Endodermal cell (in vitro differentiated cells): ENCODE results near the gene MAGEC2. TPM values are rescaled to one million over a fixed set of nuclear protein-coding genes. Genes with fewer than 3 reads are reported as not detected.

Experiments used
- DNase-seq: peaks from one replicate; pipeline ENCODE4 v3.0.0-alpha.2; 2017
- H3K27ac ChIP-seq: 2 replicates; pipeline ENCODE4 v1.5.1; 2013; ENCODE audit warnings: mild to moderate bottlenecking, low read depth, low read length, moderate library complexity
- H3K27me3 ChIP-seq: 2 replicates; pipeline ENCODE4 v1.6.1; 2013; ENCODE audit warnings: mild to moderate bottlenecking, low read length, moderate library complexity; ENCODE audit not compliant: insufficient read depth, control insufficient read depth, poor library complexity, severe bottlenecking
- H3K36me3 ChIP-seq: 2 replicates; pipeline ENCODE4 v1.7.0; 2013; ENCODE audit warnings: mild to moderate bottlenecking, low read length, moderate library complexity; ENCODE audit not compliant: control insufficient read depth, insufficient read depth
- H3K4me1 ChIP-seq: one replicate; pipeline ENCODE4 v1.7.0; 2013; ENCODE audit warnings: low read length; ENCODE audit not compliant: control insufficient read depth, insufficient read depth
- H3K4me3 ChIP-seq: 2 replicates; pipeline ENCODE4 v1.5.1; 2013; ENCODE audit warnings: mild to moderate bottlenecking, low read length, moderate library complexity
- H3K9ac ChIP-seq: 2 replicates; pipeline ENCODE4 v1.6.1; 2013; ENCODE audit warnings: mild to moderate bottlenecking, low read length, moderate library complexity; ENCODE audit not compliant: poor library complexity, severe bottlenecking; ENCODE audit errors: extremely low read depth
- H3K9me3 ChIP-seq: 2 replicates; pipeline ENCODE4 v1.6.1; 2013; ENCODE audit warnings: mild to moderate bottlenecking, low read length, moderate library complexity; ENCODE audit not compliant: control insufficient read depth
- H3K27ac Mint-ChIP-seq: 2 replicates; pipeline ENCODE4 v1.8.0; 2020; ENCODE audit warnings: mixed read lengths
- H3K27me3 Mint-ChIP-seq: 2 replicates; pipeline ENCODE4 v1.8.0; 2021; ENCODE audit warnings: mild to moderate bottlenecking, mixed read lengths; ENCODE audit not compliant: insufficient read depth
- H3K36me3 Mint-ChIP-seq: 2 replicates; pipeline ENCODE4 v1.8.0; 2020; ENCODE audit warnings: low read depth, mixed read lengths
- H3K4me1 Mint-ChIP-seq: 2 replicates; pipeline ENCODE4 v1.8.0; 2020; ENCODE audit warnings: mixed read lengths
- H3K4me3 Mint-ChIP-seq: 2 replicates; pipeline ENCODE4 v1.8.0; 2020; ENCODE audit warnings: mild to moderate bottlenecking, moderate library complexity, mixed read lengths
- H3K9me3 Mint-ChIP-seq: 2 replicates; pipeline ENCODE4 v1.8.0; 2020; ENCODE audit warnings: mild to moderate bottlenecking, mixed read lengths
- WGBS, 2 experiments: methylation state at CpG; one replicate each; pipeline versions ENCODE4 v1.1.5 to v1.1.7; 2013; ENCODE audit warnings: missing lambda C conversion rate in 2 of 2, mixed read lengths in 1 of 2; ENCODE audit not compliant: insufficient coverage in 1 of 2, insufficient read length in 1 of 2; 5-methylcytosine and 5-hydroxymethylcytosine counted together
- long read RNA-seq, 4 experiments: library from polyadenylated mRNA in 2 of 4; library from RNA in 1 of 4; library from capped mRNA in 1 of 4; stranded (forward) in 3 of 4; unstranded in 1 of 4; transcript quantifications; one replicate each; pipeline ENCODE4 v2.0.0, GENCODE V29; 2020 to 2021; ENCODE audit warnings: inconsistent platforms in 1 of 4
- polyA plus RNA-seq, 2 experiments: library from polyadenylated mRNA; stranded (reverse); fragments of 50-300 nt; gene quantifications; one replicate each; pipeline ENCODE4 v1.2.3, GENCODE V29; 2013
- total RNA-seq, 2 donors: library from RNA; stranded (reverse); fragmentation: NEBNext Ultra II Directional in 1 of 2; extraction: Animal tissue kit (Norgen Biotek cat#: 25700) in 1 of 2; gene quantifications; 2 replicates in 1 of 2; 3 replicates in 1 of 2; pipeline ENCODE4 v1.2.1, GENCODE V29; 2021
- TF ChIP-seq, protein P1 (sequence below): fragments of 200-600 bp; sonication (generic); conservative IDR thresholded peaks from 2 replicates; pipeline ENCODE4 v1.5.0; 2021; ENCODE audit warnings: antibody characterized with exemption, mild to moderate bottlenecking

The MAGEC2 gene, protein sequence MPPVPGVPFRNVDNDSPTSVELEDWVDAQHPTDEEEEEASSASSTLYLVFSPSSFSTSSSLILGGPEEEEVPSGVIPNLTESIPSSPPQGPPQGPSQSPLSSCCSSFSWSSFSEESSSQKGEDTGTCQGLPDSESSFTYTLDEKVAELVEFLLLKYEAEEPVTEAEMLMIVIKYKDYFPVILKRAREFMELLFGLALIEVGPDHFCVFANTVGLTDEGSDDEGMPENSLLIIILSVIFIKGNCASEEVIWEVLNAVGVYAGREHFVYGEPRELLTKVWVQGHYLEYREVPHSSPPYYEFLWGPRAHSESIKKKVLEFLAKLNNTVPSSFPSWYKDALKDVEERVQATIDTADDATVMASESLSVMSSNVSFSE
- total RNA-seq, result not detected
- not detected for polyA plus RNA-seq (2013, experiment 1 of 2)
- not detected for polyA plus RNA-seq (2013, experiment 2 of 2)
- long read RNA-seq, experiment 1, result 0 reads
- long read RNA-seq, experiment 2, result 0 reads
- long read RNA-seq, experiment 3, result 0 reads
- long read RNA-seq, experiment 4, result 0 reads

DNA sequence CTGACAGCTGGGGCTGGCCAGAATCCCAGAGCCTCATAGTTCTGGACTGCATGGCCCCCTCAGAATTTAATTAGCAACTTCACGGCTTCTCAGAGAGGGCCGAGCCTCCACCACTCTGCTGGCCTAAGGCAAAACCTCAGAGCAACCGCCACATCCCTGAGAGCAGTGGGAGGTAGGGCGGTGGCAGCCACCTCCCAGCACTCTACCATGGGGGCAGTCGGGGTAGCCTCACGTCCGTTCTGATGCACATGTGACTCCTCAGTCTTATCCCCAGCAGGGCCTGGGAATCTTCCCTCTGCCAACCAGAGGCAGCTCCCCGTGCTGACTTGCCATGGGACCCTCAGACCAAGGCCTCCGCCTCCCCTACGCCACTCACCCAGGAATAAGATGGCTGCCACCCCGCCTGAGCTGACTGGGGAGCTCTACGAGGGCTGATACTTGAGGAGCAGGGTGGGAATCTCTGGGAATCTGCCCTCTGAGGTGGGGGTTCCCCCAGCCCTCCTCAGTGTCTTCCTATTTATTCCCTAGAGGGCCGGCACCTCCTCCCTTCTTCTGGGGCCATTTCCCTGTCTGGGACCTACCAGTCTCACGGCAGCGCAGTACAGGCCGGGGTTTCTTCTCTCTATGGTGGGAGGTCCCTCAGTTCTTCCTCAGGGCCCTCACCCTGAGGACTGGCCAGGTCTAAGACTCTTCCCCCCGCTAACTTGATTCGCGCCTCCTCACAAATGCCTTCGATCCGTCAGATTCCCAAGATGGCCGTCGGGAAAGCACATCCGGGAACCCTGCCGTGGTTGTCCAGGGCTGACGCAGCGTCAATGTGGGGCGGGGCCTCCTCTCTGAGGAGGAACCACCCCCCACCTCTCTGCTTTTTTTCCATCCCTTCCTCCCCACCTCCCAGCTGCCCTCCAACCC, at the start of gene MAGEC2:
TSS of gene MAGEC2 (minus strand) at position 769 of the 912 bp plus-strand sequence. CDS start 1,303 bp downstream, outside the sequence.
- 94 to 100% methylated on average over 2 to 25 of the region's 28 CpGs for WGBS, 2 experiments
- H3K4me1 ChIP-seq, result no peaks in the 10 kb centered on the region
- H3K9me3 Mint-ChIP-seq, result peaks cover 58% of the 10 kb centered on the region
- no peak within 1 kb of the TSS for H3K4me3 ChIP-seq
- no peak within 1 kb of the TSS for H3K4me3 Mint-ChIP-seq
- H3K27ac ChIP-seq, result no peak within 1 kb of the TSS
- TF ChIP-seq, protein P1, sequence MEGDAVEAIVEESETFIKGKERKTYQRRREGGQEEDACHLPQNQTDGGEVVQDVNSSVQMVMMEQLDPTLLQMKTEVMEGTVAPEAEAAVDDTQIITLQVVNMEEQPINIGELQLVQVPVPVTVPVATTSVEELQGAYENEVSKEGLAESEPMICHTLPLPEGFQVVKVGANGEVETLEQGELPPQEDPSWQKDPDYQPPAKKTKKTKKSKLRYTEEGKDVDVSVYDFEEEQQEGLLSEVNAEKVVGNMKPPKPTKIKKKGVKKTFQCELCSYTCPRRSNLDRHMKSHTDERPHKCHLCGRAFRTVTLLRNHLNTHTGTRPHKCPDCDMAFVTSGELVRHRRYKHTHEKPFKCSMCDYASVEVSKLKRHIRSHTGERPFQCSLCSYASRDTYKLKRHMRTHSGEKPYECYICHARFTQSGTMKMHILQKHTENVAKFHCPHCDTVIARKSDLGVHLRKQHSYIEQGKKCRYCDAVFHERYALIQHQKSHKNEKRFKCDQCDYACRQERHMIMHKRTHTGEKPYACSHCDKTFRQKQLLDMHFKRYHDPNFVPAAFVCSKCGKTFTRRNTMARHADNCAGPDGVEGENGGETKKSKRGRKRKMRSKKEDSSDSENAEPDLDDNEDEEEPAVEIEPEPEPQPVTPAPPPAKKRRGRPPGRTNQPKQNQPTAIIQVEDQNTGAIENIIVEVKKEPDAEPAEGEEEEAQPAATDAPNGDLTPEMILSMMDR, result no peak
- no peaks in the 10 kb centered on the region for H3K36me3 ChIP-seq
- H3K9me3 ChIP-seq, result no peaks in the 10 kb centered on the region
- peaks cover 2% of the 10 kb centered on the region for H3K4me1 Mint-ChIP-seq
- H3K36me3 Mint-ChIP-seq, result no peaks in the 10 kb centered on the region
- H3K27ac Mint-ChIP-seq, result no peak within 1 kb of the TSS
- no peak for DNase-seq
- H3K27me3 ChIP-seq, result no peaks in the 10 kb centered on the region
- H3K27me3 Mint-ChIP-seq, result no peaks in the 10 kb centered on the region
- no peak within 1 kb of the TSS for H3K9ac ChIP-seq

DNA sequence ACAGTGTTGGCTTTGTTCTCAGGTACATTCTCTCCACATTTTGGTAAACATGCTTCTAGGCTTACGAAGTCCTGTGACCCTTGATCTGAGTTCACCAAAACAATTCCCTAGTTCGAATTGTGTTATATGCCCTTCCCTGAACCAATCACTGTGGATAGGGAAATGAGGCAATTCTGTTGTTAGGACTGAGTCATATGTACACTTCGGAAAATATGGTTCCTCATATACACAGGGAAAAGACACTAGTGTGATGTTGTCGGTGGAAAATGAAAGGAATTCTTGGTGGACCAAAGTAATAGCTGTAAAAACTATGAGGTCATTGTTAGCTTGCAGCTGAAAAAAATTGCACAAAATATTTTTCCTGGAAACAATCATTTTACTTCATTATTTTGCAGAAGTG, 46.6 kb upstream of the MAGEC2 start:
- Histone ChIP-seq H3K36me3 (no peaks in the 10 kb centered on the region), H3K27me3 (no peaks in the 10 kb centered on the region), H3K4me1 (no peaks in the 10 kb centered on the region), H3K27ac (no peak overlapping the region), H3K9ac (no peak overlapping the region), H3K4me3 (no peak overlapping the region), H3K9me3 (no peaks in the 10 kb centered on the region)
- Mint-ChIP-seq H3K36me3 (no peaks in the 10 kb centered on the region), H3K4me1 (no peaks in the 10 kb centered on the region), H3K4me3 (no peak overlapping the region), H3K9me3 (peaks cover 49% of the 10 kb centered on the region), H3K27me3 (no peaks in the 10 kb centered on the region), H3K27ac (no peak overlapping the region)
- no peak for DNase-seq
- TF ChIP-seq, protein P1, result no peak
- WGBS, 2 experiments, result 94 to 100% methylated on average over 1 to 4 of the region's 4 CpGs

DNA sequence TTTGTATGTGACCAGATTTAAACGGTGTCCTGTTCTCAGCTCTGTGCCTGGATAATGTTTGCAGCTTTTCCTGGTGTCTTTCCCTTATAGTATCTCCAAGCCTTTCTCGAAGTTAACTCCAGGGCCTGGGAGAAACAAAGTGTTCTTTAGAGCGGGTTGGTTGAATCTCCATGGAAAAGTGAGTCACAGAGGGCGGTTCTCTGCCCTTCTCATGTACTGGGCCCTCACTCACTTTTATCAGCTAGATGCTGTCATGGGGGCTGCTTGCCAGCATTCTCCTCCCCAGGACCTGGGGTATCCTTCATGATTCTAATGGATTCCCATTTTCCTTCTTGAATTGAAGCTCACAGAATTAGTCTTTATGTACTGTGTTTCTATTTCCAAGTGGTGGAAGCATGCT, 46.1 kb upstream of the MAGEC2 start:
- H3K4me3 ChIP-seq, result no peak overlapping the region
- Mint-ChIP-seq H3K4me3 (no peak overlapping the region), H3K9me3 (peaks cover 49% of the 10 kb centered on the region), H3K27ac (no peak overlapping the region), H3K36me3 (no peaks in the 10 kb centered on the region), H3K4me1 (no peaks in the 10 kb centered on the region), H3K27me3 (no peaks in the 10 kb centered on the region)
- DNase-seq, result no peak
- no peaks in the 10 kb centered on the region for H3K36me3 ChIP-seq
- H3K4me1 ChIP-seq, result no peaks in the 10 kb centered on the region
- H3K27me3 ChIP-seq, result no peaks in the 10 kb centered on the region
- no peak overlapping the region for H3K27ac ChIP-seq
- no peak overlapping the region for H3K9ac ChIP-seq
- H3K9me3 ChIP-seq, result no peaks in the 10 kb centered on the region
- WGBS, 2 experiments, result 99 to 100% methylated on average over 3 to 4 of the region's 4 CpGs
- TF ChIP-seq, protein P1, result no peak
